ENCODE results near the gene CCDC149.

Gene CCDC149

GRCh38 chr4:24894243-24894642, 18.6 kb downstream of the CCDC149 start:
- Histone ChIP-seq H3K4me2 (ENCODE audit: low read length) (no peak overlapping the region), H3K36me3 (ENCODE audit: control insufficient read depth in 1 of 2, insufficient read depth in 2 of 2, low read length in 2 of 2) (no peaks in the 10 kb centered on the region), H3K79me1 (ENCODE audit: low read length) (no peaks in the 10 kb centered on the region), H3K4ac (ENCODE audit: low read depth, low read length) (no peak overlapping the region), H4K8ac (ENCODE audit: low read depth, low read length) (no peak overlapping the region), H2BK5ac (ENCODE audit: low read depth, low read length, poor library complexity) (no peak overlapping the region), H3K79me2 (ENCODE audit: control insufficient read depth, insufficient read depth, low read length, poor library complexity) (no peaks in the 10 kb centered on the region), H3K4me1 (ENCODE audit: control insufficient read depth in 1 of 2, insufficient read depth in 2 of 2, low read length in 2 of 2) (no peaks in the 10 kb centered on the region), H3K27me3 (ENCODE audit: insufficient read depth, low read length) (no peaks in the 10 kb centered on the region), H2BK120ac (ENCODE audit: insufficient read depth, low read length, poor library complexity) (no peak overlapping the region), H3K23ac (ENCODE audit: low read length) (no peak overlapping the region), H3K4me3 (ENCODE audit: low read depth, low read length) (no peak overlapping the region), H2BK12ac (ENCODE audit: low read length) (no peak overlapping the region), H3K9ac (ENCODE audit: low read length) (no peak overlapping the region), H4K12ac (ENCODE audit: low read depth, low read length) (no peak overlapping the region), H3K18ac (ENCODE audit: low read length) (no peak overlapping the region), H2AFZ (ENCODE audit: insufficient read depth, low read length, poor library complexity) (no peak overlapping the region), H3K9me3 (ENCODE audit: insufficient read depth, low read depth, low read length) (no peaks in the 10 kb centered on the region), H3K14ac (ENCODE audit: low read length) (no peak overlapping the region), H2AK5ac (ENCODE audit: low read length) (no peak overlapping the region), H4K91ac (ENCODE audit: low read depth, low read length) (no peak overlapping the region), H3K27ac (ENCODE audit: low read depth, low read length) (no peak overlapping the region)
- no CpG with 5 or more reads among the region's 1 CpG for WGBS (ENCODE audit: extremely low coverage, insufficient coverage, insufficient read length)
- DNase-seq, result no peak

- Histone ChIP-seq H3K9ac (ENCODE audit: low read length) (no peak overlapping the region), H3K23ac (ENCODE audit: low read length) (no peak overlapping the region), H2AFZ (ENCODE audit: insufficient read depth, low read length, poor library complexity) (no peak overlapping the region), H4K91ac (ENCODE audit: low read depth, low read length) (no peak overlapping the region), H4K8ac (ENCODE audit: low read depth, low read length) (no peak overlapping the region), H3K14ac (ENCODE audit: low read length) (no peak overlapping the region), H3K27me3 (ENCODE audit: insufficient read depth, low read length) (no peaks in the 10 kb centered on the region), H3K4me1 (ENCODE audit: control insufficient read depth in 1 of 2, insufficient read depth in 2 of 2, low read length in 2 of 2) (no peaks in the 10 kb centered on the region), H3K9me3 (ENCODE audit: insufficient read depth, low read depth, low read length) (no peaks in the 10 kb centered on the region), H3K27ac (ENCODE audit: low read depth, low read length) (no peak overlapping the region), H2AK5ac (ENCODE audit: low read length) (no peak overlapping the region), H3K4me3 (ENCODE audit: low read depth, low read length) (no peak overlapping the region), H3K4ac (ENCODE audit: low read depth, low read length) (no peak overlapping the region), H3K4me2 (ENCODE audit: low read length) (no peak overlapping the region), H3K36me3 (ENCODE audit: control insufficient read depth in 1 of 2, insufficient read depth in 2 of 2, low read length in 2 of 2) (no peaks in the 10 kb centered on the region), H4K12ac (ENCODE audit: low read depth, low read length) (no peak overlapping the region), H2BK5ac (ENCODE audit: low read depth, low read length, poor library complexity) (no peak overlapping the region), H3K79me2 (ENCODE audit: control insufficient read depth, insufficient read depth, low read length, poor library complexity) (no peaks in the 10 kb centered on the region), H3K18ac (ENCODE audit: low read length) (no peak overlapping the region), H3K79me1 (ENCODE audit: low read length) (no peaks in the 10 kb centered on the region), H2BK120ac (ENCODE audit: insufficient read depth, low read length, poor library complexity) (no peak overlapping the region), H2BK12ac (ENCODE audit: low read length) (no peak overlapping the region)
- no CpG with 5 or more reads among the region's 2 CpGs for WGBS (ENCODE audit: extremely low coverage, insufficient coverage, insufficient read length)
- DNase-seq, result no peak
Measured at GRCh38 chr4:24892778-24893177, 20.1 kb downstream of the CCDC149 start.

DNA sequence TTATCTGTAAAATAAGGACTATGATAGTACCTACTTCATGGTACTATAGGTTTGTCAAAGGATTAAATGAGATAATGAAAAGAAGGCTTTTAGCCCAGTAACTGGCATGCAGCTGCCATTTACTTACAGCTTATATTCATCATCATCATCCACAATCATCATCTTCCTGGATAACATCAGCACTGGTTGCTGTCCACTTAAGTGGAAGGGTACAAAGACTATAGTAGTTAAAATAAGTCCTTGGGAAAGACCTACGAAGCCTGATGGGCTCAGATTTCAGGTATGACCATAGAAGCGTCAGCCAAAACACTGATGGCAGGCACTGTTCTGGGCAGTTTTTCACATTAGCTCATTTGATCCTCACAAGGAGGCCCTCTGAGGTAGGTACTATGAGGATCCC, 20.6 kb downstream of the CCDC149 start:
- H3K23ac ChIP-seq (ENCODE audit: low read length), result no peak overlapping the region
- no peak overlapping the region for H3K4me2 ChIP-seq (ENCODE audit: low read length)
- no peak overlapping the region for H2AK5ac ChIP-seq (ENCODE audit: low read length)
- H3K36me3 ChIP-seq (ENCODE audit: control insufficient read depth in 1 of 2, insufficient read depth in 2 of 2, low read length in 2 of 2), result no peaks in the 10 kb centered on the region
- no peaks in the 10 kb centered on the region for H3K4me1 ChIP-seq (ENCODE audit: control insufficient read depth in 1 of 2, insufficient read depth in 2 of 2, low read length in 2 of 2)
- no peak overlapping the region for H3K27ac ChIP-seq (ENCODE audit: low read depth, low read length)
- no peak overlapping the region for H2BK12ac ChIP-seq (ENCODE audit: low read length)
- H3K9ac ChIP-seq (ENCODE audit: low read length), result no peak overlapping the region
- no peak overlapping the region for H2AFZ ChIP-seq (ENCODE audit: insufficient read depth, low read length, poor library complexity)
- H2BK5ac ChIP-seq (ENCODE audit: low read depth, low read length, poor library complexity), result no peak overlapping the region
- no peak overlapping the region for H4K12ac ChIP-seq (ENCODE audit: low read depth, low read length)
- H4K91ac ChIP-seq (ENCODE audit: low read depth, low read length), result no peak overlapping the region
- H3K9me3 ChIP-seq (ENCODE audit: insufficient read depth, low read depth, low read length), result no peaks in the 10 kb centered on the region
- H3K4me3 ChIP-seq (ENCODE audit: low read depth, low read length), result no peak overlapping the region
- H3K14ac ChIP-seq (ENCODE audit: low read length), result no peak overlapping the region
- no peaks in the 10 kb centered on the region for H3K79me2 ChIP-seq (ENCODE audit: control insufficient read depth, insufficient read depth, low read length, poor library complexity)
- no peaks in the 10 kb centered on the region for H3K79me1 ChIP-seq (ENCODE audit: low read length)
- no peak overlapping the region for H3K18ac ChIP-seq (ENCODE audit: low read length)
- no peak overlapping the region for H4K8ac ChIP-seq (ENCODE audit: low read depth, low read length)
- no CpG with 5 or more reads among the region's 2 CpGs for WGBS (ENCODE audit: extremely low coverage, insufficient coverage, insufficient read length)
- H3K27me3 ChIP-seq (ENCODE audit: insufficient read depth, low read length), result no peaks in the 10 kb centered on the region
- H2BK120ac ChIP-seq (ENCODE audit: insufficient read depth, low read length, poor library complexity), result no peak overlapping the region
- DNase-seq, result no peak
- H3K4ac ChIP-seq (ENCODE audit: low read depth, low read length), result no peak overlapping the region

DNA sequence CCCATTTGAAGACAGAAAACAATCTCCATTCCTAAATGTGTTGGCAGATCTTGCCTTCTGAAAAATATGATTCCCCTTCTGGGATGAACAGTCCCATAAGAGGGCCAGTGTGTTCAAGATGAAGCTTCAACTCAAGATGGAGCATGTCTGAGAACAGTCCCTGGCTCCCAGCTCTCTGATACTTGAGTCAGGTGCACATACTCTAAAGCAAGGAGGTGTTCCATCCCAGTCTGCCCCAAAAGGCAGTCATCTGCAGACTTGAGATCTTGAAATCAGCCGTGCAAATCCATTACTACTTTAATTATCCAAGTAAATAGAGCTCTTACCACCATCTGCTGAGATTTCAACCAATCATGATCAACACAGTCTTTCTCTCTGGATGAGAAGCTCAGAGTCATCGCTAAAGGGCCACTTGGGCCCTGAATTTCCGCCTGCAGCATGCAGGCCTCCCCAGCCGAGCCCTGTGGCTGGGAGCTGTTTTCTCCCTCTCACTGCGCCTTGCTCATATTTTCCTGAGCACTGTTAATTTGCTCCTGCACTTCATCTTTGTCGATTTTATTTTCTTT, 22.2 kb downstream of the CCDC149 start:
- no peak for DNase-seq
- Histone ChIP-seq H3K4me2 (ENCODE audit: low read length) (no peak overlapping the region), H3K9ac (ENCODE audit: low read length) (no peak overlapping the region), H2AK5ac (ENCODE audit: low read length) (no peak overlapping the region), H3K18ac (ENCODE audit: low read length) (no peak overlapping the region), H3K23ac (ENCODE audit: low read length) (no peak overlapping the region), H3K27ac (ENCODE audit: low read depth, low read length) (no peak overlapping the region), H4K8ac (ENCODE audit: low read depth, low read length) (no peak overlapping the region), H2BK120ac (ENCODE audit: insufficient read depth, low read length, poor library complexity) (no peak overlapping the region), H3K4me3 (ENCODE audit: low read depth, low read length) (no peak overlapping the region), H2AFZ (ENCODE audit: insufficient read depth, low read length, poor library complexity) (no peak overlapping the region), H3K4ac (ENCODE audit: low read depth, low read length) (no peak overlapping the region), H3K36me3 (ENCODE audit: control insufficient read depth in 1 of 2, insufficient read depth in 2 of 2, low read length in 2 of 2) (no peaks in the 10 kb centered on the region), H4K12ac (ENCODE audit: low read depth, low read length) (no peak overlapping the region), H3K9me3 (ENCODE audit: insufficient read depth, low read depth, low read length) (no peaks in the 10 kb centered on the region), H3K27me3 (ENCODE audit: insufficient read depth, low read length) (no peaks in the 10 kb centered on the region), H3K79me2 (ENCODE audit: control insufficient read depth, insufficient read depth, low read length, poor library complexity) (no peaks in the 10 kb centered on the region), H3K4me1 (ENCODE audit: control insufficient read depth in 1 of 2, insufficient read depth in 2 of 2, low read length in 2 of 2) (no peaks in the 10 kb centered on the region), H2BK5ac (ENCODE audit: low read depth, low read length, poor library complexity) (no peak overlapping the region), H3K79me1 (ENCODE audit: low read length) (no peaks in the 10 kb centered on the region), H4K91ac (ENCODE audit: low read depth, low read length) (no peak overlapping the region), H3K14ac (ENCODE audit: low read length) (no peak overlapping the region), H2BK12ac (ENCODE audit: low read length) (no peak overlapping the region)
- no CpG with 5 or more reads among the region's 6 CpGs for WGBS (ENCODE audit: extremely low coverage, insufficient coverage, insufficient read length)
